HG02763 (cell line): ENCODE results near the gene DCLRE1C.
"Not testable (repeated sequence)": the region's sequence is repeated elsewhere in the genome, so short reads cannot be mapped to it uniquely, and the experiment has no call there.

Experiments used
- ATAC-seq: cut with Tn5 transposase; IDR thresholded peaks from one replicate; pipeline ENCODE4 v1.9.1; 2021; ENCODE audit warnings: mild to moderate bottlenecking, moderate library complexity; ENCODE audit not compliant: unreplicated experiment

The DCLRE1C gene

GRCh38 chr10:14954001-14954770 is at the start of gene DCLRE1C:
DCLRE1C (minus strand) TSS chr10:14954096; CDS start chr10:14954010, 86 bp downstream.
- peak; percentile 73 for ATAC-seq

DNA sequence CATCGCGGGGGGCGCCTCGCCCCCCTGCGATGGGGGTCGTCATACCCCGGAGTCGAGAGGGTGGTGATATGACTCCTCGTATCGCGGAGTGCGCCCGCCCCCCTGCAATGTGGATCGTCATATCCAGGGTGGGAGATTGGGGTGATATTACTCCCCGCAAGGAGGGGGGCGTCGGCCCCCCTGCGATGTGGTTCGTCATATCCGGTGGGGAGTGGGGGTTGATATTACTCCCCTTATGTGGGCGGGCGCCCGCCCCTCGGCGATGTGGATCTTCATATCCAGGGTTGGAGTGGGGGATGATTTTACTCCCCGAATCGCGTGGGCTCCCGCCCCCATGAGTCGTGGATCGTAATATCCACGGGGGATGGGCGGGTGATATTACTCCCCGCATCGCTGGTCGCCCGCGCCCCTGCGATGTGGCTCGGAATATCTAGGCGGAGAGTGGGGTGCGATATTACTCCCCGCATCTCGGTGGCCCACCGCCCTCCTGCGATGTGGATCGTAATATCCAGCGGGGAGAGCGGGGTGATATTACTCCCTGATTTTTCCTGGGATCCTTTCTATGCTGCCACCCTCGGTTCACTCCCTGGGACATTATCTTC is 42.2 kb upstream of the DCLRE1C start:
- no peak for ATAC-seq

GRCh38 chr10:14993500-14994455 is 39.9 kb upstream of the DCLRE1C start:
- not testable (repeated sequence) for ATAC-seq

- not testable (repeated sequence) for ATAC-seq
Measured at GRCh38 chr10:14992336-14992735, 38.4 kb upstream of the DCLRE1C start.

- not testable (repeated sequence) for ATAC-seq
Measured at GRCh38 chr10:14991035-14991749, 37.3 kb upstream of the DCLRE1C start.

GRCh38 chr10:14989552-14989951 is 35.7 kb upstream of the DCLRE1C start:
- not testable (repeated sequence) for ATAC-seq

DNA sequence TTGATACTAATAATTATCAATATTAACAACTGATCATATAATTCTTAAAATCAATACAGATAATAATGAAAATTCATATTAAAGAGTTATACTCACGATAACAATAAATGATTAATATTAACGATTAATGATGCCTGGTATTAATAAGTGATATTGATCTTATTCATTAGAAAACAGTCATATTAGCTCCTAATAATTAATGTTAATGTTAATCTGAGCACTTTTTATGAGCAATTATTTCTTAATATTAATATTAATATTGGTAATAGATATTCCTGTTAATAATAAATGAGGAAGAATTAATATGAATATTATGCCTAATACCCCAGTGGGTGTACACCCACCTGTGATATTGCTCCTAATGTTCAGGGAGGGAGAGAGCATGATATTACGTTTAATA is 28.8 kb upstream of the DCLRE1C start:
- no peak for ATAC-seq

DNA sequence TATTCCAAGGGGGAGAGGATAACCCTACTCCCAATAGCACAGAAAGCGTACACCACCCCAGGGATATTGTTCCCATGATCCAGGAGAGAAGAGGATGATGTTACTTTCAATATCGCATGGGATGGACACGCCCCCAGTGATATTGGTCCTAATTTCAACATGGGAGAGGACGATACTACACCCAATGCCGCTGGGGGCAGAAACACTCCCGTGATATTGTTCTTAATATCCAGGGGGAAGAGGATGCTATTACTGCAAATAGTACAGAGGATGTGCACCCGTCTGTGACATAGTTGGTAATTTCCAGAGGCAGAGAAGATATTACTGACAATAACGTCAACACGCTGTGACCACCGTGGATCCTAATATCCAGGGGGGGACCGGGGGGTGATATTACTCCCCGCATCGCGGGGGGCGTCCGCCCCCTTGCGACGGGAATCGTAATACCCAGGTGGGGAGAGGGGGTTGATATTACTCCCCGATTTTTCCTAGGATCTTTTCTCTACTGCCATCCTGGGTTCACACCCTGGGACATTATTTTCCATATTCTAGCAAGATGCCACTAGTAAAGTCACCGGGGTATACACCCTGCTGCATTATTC is 21.9 kb upstream of the DCLRE1C start:
- no peak for ATAC-seq

- ATAC-seq = not testable (repeated sequence)
Measured at GRCh38 chr10:14974153-14974998, 20.5 kb upstream of the DCLRE1C start.

GRCh38 chr10:14971867-14972448 is 18.1 kb upstream of the DCLRE1C start:
- ATAC-seq = no peak

DNA sequence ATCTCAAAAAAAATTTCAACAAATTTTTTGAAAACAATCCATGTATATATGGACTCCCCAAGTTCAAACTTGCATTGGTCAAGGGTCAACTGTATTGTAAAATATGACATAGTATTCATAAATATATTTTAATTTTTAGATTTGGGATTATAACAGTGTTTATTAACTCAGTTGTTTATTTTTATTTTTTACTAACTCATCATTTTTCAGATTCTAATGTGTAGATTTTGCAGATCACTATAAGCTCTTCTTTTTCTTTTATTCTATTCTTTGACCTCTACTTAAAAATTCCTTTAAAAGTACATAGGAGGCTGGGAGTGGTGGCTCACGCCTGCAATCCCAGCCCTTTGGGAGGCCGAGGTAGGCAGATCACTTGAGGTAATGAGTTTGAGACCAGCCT is 14.0 kb upstream of the DCLRE1C start:
- ATAC-seq = no peak

DNA sequence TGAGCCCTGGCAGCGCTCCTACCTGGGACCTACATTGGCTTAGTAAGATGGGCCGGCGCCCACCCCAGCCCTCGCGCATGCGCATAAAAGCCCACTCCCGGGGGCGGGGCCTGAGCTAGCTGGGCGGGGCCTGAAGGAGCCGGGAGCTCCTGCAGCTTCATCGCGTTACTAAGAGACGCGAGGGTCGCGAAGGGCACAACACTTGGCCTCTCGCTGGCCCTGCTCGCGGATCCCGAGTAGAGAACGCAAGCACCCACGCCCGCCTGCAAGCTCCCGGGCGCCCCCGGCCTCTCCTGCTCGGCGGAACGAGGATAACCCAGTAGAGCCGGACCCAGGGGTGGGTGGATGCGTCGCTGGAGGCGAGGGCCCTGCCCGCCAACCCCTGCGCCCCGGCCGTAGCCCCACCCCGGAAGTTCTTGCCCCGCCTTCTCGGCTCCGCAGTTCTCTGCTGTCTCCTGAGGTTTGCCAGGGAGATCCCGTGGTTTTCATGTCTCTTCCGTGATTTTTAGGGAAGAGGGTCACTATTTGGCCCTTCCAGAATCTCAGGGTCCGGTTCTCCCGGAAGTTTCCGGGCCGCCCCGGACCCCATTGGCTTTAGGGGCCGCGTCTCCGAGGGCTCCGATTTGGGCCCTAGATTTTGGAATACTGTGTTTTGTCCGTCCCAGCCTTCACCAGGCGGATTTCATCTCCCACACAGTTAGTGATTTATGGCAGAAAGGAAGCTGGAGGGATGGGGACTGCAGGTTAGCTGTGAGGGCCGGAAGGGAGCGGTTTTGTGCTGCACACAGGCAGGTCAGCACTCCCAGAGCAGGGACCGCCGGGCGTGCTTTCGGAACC is 5.5 kb upstream of the DCLRE1C start, which contains the start of gene MEIG1:
Gene MEIG1 (plus strand): TSS at position 168 of the 837 bp plus-strand sequence. CDS start 7,081 bp downstream, outside the sequence.
- peak; percentile 67 for ATAC-seq

GRCh38 chr10:14958872-14959220 is 5.0 kb upstream of the DCLRE1C start:
- ATAC-seq = no peak

- ATAC-seq = no peak
Measured at GRCh38 chr10:14954934-14955333, 1.0 kb upstream of the DCLRE1C start.

- peak; percentile 20 for ATAC-seq
Measured at GRCh38 chr10:14953424-14954000, 384 bp downstream of the DCLRE1C start.

DNA sequence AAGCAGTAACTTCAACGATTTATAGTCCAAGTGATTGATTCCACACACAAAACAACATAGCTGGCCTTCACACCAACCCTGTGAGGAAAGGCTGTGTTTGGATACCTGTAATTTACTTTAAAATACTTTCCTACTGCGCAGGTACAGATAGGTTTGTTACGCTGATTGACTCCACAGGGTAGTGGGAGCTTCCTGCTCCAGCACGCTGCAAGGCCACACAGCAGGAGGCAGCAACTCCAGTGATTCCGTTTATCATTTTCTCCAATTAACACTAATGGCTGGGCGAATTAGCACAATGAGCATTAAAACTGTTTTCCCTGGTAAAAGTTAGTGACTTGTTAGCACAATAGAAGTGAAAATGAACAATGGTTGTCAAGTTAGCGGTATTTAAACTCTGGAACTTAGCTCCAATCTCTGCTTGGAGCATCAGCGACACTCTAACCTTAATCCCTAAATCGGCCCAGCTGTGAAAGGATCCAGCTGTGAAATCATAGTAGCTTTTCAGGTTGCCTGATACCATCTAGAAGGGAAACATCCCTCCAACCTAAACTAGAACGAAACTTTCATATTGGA is 959 bp downstream of the DCLRE1C start:
- no peak for ATAC-seq

GRCh38 chr10:14949291-14949690 is 4.6 kb downstream of the DCLRE1C start:
- no peak for ATAC-seq
